T-helper 2 cell treated with Interferon-gamma antibody and Interleukin-4, amounts not matched to agents 100 ng/mL and 5 ng/mL, for 36 hours (primary cell): Measurements from ENCODE around the gene RPS6KA3. TPM values are rescaled to one million over a fixed set of nuclear protein-coding genes. Genes with fewer than 3 reads are reported as not detected.

Source experiments
- intact Hi-C: fragments of 100-400 bp; cut with micrococcal nuclease; formaldehyde crosslinking; loops from one replicate; pipeline ENCODE4 v1.15.1; 2023
- total RNA-seq: library from RNA; stranded (reverse); gene quantifications from 2 replicates; pipeline ENCODE4 v1.2.3, GENCODE V29; 2022

Gene RPS6KA3
- total RNA-seq, 1 donor from 2014 or later, result 67.8 TPM

DNA sequence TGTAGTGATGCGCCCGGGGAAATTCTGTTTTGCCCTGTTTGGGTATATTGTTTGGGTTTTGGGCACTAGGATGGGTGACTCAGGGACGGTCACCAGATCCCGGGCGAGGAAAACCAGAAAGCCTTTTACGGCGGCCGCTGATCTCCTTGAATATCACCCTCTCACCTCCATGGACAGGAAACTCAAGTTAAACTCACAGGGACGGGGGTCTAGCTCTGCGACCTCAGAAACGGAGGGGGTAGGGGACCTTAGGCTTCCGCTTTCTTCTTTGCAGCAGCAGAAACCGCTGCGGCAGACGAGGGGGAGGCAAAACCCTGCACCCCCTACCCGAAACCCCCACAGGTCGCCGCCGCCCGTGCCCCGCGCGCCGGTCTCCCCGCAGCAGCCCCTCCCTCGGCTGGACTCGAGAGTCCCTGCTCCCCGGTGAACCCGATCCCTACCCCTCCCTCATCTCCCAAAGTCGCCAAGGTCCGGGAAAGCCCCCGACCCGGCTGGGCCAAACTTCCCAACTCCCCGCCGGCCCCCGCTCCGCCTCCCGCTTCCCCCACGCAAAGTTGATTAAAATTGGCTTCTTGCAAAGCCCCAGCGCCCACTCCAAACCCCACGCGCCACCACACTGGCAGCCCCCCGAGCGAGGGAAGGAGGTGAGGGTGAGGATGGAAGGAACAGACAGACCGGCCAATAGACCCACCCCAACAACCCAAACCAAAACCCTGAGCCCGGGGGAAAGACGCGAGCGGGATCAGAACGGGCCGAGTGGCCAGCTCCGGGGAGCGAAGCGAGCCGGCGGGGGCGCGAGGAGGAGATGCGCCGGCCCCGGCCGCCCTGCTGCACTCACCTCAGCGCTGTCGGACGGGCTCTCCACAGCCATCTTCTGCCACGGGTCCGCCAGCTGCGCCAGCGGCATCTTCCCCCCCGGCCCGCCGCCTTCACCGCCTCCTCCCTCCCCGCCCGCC is 705 bp downstream of the RPS6KA3 start:
- intact Hi-C loops, result loop anchor here (1.0 to 5.0 kb wide), 5 partner anchors 13 to 274 kb away; partner anchors contain the start of gene BCLAF3

DNA sequence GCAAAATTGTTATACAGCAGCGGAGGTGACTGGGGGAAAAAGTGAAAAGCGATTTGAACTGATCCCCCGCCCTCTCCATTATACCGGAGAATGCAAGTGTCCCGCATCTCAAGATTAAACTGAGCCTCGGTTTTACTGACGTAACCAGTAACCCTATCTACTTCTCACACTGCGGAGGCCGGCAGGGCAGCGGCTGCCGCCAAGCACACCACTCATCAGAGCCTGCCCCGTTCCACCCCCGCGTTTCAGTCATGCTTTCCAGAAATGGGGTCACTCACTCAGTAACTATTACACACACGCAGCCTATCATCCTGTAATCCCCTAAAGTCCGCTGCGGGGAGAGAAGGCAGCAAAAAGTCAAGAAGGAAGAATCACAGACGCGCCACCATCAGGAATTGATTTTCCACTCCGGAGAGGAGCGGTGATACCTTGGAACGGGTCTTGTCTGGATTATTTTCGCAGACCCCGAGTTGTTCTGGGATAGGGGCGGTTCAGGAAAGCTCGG is 1.4 kb downstream of the RPS6KA3 start:
- intact Hi-C loops, result loop anchor here (1.0 to 5.0 kb wide), 4 partner anchors 12 to 273 kb away; partner anchors contain the start of gene BCLAF3

DNA sequence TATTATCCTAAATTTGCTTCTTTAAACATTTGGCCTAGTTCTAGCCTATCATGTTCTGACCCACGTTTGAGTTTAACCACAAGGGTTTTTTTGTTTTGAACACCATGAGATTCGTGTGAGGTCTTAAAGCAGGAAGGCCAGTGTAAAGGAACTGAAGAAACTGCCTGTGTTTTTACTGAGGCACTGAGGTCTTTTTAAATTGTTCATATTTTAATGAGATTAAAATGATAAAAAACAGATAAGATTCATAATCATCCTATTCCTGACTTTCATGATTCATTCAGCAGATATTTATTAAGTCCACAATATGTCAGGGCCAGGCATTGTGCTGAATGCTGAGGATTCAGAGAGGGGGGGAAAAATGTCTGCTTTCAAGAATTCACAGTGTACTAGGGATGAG is 3.2 kb downstream of the RPS6KA3 start:
- intact Hi-C loops, result no loop called here

DNA sequence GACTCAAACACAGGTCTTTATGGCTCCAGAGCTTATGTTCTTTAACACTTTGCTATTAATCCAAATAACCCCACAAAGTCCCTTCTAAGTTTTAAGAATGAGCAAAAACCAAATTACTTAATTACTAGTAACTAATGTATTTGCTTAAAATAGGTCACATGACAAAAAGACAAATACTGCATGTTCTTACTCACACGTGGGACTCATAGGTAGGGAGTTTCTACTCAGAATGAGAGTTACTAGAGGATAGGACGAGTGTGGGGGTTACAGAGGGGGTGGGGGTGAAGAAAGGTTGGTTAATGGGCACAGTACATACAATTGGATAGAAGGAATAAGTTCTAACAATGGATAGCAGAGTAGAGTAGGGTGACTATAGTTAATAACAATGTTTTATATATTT is 5.8 kb downstream of the RPS6KA3 start:
- intact Hi-C loops, result no loop called here

DNA sequence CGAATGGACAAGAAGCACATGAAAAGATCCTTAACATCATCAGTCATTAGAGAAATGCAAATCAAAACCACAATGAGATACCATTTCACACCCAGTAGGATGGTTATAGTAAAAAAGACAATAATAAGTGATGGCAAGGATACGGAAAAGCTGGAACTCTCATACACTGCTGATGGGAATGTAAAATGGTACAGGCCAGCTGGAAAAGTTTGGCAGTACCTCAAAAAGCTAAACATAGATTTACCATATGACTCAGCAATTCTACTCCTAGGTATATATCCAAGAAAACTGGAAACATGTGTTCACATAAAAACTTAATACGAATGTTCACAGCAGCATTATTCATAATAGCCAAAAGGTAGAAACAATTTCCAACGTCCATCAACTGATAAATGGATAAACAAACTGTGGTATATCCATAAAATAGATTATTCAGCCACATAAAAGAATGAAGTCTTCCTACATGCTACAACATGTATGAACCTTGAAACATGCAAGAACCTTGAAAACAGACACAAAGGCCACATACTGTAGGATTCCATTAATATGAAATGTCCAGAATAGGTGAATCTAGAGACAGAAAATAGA is 11.9 kb downstream of the RPS6KA3 start:
- intact Hi-C loops, result loop anchor here (5.0 kb wide), 1 partner anchor 267 kb away; no protein-coding TSS in a partner anchor

DNA sequence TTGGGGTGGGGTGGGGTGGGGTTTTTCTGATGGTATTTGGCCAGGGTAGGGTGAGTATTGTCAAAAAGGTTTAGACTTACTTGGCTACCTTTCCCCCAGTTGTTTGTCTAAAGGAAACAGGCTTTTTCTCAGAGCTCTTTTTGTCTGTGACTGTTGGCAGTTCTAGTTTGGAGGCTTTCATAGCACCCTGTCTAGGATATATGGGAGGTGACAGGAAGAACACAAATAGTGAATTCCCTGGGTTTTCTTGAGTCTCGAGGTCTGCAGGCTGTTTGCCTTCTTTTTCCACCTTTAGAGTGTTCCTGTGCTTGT is 13.5 kb downstream of the RPS6KA3 start:
- intact Hi-C loops, result loop anchor here (1.0 to 5.0 kb wide), 3 partner anchors 12 to 269 kb away; no protein-coding TSS in a partner anchor

DNA sequence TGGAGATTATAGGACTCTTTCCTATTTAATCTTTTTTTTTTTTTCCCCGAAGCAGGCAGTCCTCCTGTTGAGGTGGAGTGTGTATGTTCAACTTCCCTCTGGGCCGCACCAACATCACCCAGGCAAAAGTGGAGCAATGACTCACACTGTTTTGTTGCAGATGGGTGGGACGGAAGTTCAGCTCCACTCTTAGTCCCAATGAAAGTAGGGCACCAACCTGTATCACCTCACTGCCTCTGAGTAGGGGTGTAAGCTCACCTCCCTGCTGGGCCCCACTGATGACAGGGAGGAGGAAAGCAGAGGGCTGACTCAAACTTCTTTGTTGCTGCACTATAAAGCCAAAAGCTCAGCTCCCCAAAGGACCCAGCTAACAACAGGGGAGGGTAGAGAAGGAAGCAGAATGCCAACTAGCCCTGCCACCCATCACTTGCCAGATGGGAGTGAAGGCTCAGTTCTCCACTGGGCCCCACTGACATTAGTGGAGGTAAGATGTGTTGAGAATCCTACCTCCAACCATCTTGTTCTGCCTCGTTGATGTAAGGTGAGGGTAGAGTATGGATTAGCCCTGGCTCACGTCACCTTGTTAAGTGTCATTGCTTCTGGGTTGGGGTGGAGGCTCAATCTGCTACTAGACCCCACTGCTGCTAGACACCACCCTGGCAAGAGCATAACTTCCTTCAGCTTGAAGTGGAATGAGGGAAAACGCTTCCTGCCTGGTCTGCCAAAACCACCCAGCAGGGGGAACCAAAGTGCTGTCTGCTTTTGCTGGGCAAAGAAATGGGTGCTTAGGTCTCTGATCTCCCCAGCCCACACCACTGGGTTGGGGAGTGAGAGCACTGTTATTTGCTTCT is 14.1 kb downstream of the RPS6KA3 start:
- intact Hi-C loops, result loop anchor here (1.0 to 5.0 kb wide), 3 partner anchors 13 to 270 kb away; no protein-coding TSS in a partner anchor

DNA sequence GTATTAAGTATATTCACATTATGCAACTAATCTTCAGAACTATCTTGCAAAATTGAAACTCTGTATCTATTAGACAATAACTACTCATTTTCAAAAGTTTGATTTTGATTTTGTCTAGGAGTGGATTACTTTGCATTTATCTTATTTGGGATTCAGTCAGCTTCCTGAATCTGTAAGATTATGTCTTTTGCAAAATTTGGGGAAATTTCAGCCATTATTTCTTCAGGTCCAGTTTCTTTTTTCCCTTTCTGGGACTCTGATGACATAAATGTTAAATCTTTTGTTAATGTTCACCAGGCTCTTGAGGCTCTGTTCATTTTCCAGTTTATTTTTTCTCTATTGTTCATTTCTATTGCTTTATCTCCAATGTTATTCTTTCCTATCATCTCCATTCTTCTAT is 15.0 kb downstream of the RPS6KA3 start:
- intact Hi-C loops, result loop anchor here (5.0 kb wide), 1 partner anchor 271 kb away; no protein-coding TSS in a partner anchor

DNA sequence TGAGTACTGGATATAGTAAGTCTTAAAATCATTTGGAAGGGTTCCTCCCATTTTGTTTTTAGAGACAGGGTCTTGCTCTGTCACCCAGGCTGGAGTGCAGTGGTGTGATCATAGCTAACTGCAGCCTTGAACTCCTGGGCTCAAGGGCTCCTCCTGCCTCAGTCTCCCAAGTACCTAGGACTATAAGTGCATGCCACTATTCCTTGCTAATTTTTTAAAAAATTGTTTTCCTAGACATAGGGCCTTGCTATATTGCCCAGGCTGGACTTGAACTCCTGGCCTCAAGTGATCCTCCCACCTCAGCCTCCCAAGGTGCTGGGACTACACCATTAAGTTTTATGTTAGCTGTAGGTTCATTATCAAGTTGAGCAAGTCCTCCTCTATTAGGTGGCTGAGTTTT is 16.6 kb downstream of the RPS6KA3 start:
- intact Hi-C loops, result loop anchor here (5.0 kb wide), 1 partner anchor 272 kb away; no protein-coding TSS in a partner anchor

DNA sequence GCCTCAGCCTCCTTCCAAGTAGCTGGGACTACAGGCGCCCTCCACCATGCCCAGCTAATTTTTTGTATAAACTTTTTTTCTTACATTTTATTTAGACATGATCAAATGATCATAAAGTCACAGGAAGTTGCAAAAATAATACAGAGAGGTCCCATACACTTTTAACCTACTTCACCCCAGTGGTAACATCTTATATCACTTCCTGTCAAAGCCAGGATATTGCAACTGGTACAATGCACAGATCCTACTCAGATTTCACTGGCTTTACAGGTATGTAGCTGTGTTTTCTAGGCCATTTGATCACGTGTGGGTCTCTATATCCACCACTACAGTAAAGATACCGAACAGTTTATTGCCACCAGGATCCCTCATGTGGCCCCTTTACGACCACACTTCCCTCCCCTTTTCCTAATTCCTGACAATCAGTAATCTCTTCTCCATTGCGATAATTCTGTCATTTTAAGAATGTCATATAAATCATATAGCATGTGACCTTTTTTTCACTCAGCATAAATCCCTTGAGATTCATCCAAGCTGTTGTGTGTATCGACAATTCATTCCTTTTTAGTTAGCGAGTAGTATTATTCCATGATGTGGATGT is 18.0 kb downstream of the RPS6KA3 start:
- intact Hi-C loops, result no loop called here

DNA sequence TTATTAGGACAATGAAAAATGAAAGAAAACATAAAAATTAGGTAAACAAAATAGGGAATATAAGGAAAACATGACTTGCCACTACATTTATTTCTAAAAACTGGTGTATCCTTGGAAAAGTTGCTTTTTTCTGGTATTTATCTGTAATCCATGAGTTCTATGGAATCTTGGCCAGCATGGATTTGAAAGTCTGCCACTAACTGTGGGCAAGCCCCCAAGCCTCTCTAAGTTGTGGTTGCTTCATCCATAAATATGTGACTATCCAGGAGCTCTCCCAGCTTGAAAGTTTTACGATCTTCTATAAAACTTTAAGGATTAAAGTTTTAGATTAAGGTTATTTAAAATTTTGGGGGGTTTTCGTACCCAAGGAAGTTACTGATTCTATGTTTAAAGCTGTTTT is 21.8 kb downstream of the RPS6KA3 start:
- intact Hi-C loops, result no loop called here

DNA sequence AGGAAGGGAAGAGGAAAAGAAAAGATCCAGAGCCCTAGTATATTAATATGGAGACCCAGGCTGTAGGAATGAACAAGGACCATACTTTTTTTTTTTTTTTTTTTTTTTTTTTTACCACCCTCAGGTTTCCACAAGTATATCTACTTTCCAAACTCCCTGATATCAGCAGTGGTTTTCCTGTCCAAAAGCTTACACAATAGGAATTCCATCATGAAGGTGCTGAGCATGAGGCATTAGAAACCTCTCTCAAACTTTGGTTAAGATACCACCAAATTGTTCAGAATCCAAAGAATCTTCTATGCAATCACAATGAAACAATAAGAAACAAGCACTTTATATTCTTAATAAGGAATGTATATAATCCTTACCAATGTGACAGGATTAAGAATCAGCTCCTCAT is 26.5 kb downstream of the RPS6KA3 start:
- intact Hi-C loops, result no loop called here

DNA sequence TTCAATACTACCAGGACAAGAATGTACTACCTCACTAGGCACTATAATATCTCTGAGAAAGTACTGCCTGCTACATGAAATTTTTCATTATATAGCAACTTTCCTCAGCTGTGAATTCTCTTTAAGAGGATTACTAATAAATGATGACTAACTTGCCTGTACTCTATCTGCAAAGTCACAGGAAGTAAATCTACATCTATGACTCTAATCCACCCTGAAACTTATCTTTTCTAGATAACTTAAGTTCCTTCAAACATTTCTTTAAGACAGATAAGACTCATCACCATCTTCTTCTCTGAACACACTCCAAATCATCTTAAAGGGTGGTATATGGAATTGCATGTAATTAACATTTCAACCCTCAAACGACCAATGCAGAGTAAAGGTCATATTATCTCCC is 28.8 kb downstream of the RPS6KA3 start:
- intact Hi-C loops, result no loop called here

DNA sequence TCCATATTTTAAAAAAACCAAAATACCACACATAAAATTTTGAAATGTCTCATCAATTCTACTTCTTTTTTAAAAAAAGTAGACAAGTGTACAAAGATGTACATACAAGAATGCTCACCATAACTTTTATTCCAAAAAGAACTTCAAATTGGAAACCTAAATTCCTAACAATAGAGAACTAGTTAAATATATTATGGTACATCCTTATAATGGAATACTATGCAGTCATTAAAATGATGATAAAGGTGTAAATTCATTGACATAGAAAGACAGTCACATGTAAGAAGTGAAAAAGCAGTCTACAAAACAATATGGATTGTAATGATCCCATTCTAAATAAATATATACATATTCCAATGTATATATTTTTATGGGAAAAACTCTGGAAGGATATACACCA is 31.0 kb downstream of the RPS6KA3 start:
- intact Hi-C loops, result no loop called here

DNA sequence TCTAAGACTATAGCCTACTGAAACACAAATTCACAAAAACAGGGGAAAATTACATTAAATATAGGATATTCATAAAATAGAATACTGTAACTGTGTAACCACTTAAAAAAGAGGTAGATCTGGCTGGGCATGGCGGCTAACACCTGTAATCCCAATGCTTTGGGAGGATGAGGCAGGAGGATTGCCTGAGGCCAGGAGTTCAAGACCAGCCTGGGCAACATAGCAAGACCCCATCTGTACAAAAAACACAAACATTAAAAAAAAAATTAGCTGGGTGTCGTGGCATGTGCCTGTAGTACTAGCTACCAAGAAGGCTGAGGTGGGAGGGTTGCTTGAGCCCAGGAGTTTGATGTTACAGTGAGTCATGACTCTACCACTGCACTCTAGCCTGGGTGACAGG is 33.4 kb downstream of the RPS6KA3 start:
- intact Hi-C loops, result no loop called here

DNA sequence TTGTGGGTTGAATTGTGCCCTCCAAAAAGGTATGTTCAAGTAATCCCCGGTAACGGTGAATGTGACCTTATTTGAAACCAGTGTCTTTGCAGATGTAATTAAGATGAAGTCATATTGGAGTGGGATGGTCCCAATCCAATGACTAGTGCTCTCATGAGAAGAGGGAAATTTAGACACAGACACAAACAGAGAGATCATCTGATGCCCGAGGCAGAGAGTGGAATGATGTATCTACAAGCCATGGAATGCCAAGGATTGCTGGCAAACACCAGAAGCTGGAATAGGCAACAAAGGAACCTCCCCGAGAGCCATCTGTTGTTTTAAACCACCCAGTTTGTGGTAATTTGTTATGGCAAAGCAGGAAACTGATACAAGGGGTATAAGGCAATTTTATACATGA is 35.1 kb downstream of the RPS6KA3 start:
- intact Hi-C loops, result no loop called here

DNA sequence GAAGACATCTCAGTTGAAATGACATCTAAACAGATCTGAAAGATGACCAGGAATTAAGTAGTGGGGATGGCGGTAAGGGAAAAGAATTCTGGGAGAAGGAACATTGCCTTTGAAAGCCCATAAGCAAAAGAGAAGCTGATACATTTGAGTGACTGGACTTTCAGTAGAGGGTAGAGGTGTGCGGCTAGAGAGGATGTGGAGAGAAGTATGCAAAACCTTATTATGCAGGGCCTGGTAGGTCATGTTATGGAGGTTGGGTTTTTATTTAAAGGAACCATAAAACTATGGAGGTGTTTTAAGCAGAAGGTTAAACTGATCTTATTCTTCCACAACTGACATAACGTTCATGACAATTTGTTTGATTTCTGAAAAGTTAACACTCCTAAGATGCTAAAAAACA is 36.3 kb downstream of the RPS6KA3 start:
- intact Hi-C loops, result no loop called here

DNA sequence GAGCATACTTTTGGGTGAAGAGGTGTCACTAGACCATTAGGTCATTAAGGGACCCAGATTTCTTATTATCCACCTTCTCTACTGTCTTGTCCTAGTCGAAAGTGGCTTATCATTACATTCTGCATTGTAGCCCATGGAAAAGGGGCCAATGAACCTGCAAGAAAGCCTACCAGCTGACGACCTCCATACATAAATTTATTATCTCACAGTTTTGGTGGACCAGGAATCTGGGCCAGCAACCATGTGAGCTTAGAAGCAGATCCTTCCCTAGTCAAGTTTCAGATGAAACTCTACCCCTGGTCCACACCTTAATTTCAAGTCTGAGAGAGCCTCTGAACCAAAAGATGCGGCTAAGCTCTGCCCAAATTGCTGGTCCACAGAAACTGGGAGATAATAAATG is 37.6 kb downstream of the RPS6KA3 start:
- intact Hi-C loops, result no loop called here

DNA sequence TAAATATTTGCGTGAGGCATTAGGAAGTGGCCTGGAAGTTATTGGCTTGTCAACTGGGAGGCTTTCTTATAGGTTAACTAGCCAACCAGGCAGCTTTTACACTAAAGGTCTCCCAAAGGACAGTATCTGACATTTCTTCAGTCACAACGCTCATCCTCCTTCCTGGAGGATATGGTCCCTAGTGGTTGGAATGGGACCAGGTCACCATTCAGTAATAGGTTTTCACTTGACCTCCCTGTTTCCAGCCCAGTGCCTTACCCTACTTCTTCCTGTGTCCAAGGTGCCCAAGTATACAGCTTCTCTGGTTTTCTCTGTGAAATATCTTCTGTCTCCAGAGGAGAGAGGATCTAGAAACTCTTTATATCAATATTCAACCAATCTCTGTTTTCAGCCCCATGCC is 38.5 kb downstream of the RPS6KA3 start:
- intact Hi-C loops, result no loop called here

DNA sequence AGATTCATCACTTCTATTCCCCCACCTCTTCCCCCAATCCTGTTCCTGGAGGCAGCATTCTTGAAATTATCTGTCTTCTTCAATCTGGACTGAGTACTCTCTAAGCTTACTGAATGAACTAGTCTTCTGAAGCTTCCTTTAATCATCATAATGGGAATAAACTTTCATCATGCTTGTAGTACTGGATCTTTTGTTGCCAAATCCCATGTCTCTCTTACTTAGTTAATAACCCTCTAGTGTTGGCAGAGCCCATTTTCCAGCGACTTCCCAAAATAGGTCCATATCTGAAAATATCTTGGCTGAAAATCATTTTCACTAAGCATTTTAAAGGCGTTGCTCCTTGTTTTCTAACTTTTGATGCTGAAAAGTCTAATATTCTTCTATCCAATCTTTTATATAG is 39.6 kb downstream of the RPS6KA3 start:
- intact Hi-C loops, result no loop called here

DNA sequence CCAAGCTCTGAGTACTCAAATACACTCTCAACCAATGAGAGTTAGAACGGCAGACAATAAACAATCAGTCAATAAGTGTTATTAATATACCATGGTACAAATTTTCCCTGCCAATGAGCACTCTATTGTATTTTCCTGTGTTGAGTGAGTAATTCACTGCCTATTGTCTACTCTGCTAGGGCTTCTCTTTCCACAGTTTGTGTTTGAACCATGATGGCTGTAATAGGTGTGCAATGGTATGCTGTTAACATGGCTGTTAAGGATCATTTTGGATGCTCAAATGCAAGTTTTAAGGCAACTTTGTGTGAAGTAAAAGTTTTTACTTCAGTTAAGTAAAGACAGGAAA is 41.2 kb downstream of the RPS6KA3 start:
- intact Hi-C loops, result no loop called here
